Adrenal gland (tissue), 5 donors: Measurements from ENCODE around the gene NAP1L4.

ENCODE experiments used
- CTCF ChIP-seq, 6 experiments: fragments of 450-650 bp in 4 of 6; fragments of 200-600 bp in 2 of 6; sonication (generic) in 1 of 6; IDR thresholded peaks; 1 replicate in 5 of 6; 2 replicates in 1 of 6; pipeline versions ENCODE4 v1.5.1 to v1.8.0; 2016 to 2021; ENCODE audit warnings: antibody characterized with exemption in 6 of 6, mild to moderate bottlenecking in 2 of 6, moderate library complexity in 1 of 6
- POLR2A ChIP-seq, 2 donors: fragments of 450-650 bp; IDR thresholded peaks; one replicate each; pipeline ENCODE4 v1.6.1; 2017; ENCODE audit warnings: antibody characterized with exemption in 2 of 2, mild to moderate bottlenecking in 2 of 2, moderate library complexity in 1 of 2
- donor health status: DM: no; HTN: no; CAD: no.

DNA sequence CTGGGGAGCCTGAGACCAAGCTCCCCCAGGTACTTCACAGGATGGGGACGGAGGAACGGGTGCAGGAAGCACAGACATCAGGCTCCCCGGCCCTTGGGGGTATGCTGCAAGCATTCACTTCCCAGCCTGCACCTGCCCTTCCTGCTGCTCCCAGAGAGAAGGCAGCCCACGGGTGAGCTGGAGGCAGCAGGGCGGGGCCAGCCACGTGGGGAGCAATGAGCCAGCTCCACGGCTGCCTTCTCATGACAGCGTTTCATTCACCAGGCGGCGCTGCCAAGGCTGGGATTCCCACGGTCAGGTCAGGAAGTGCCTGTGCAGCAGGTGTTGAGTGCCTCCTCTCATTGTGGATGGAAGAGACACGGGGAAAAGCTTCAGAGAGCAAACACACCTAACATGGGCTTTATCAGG, 48.4 kb downstream of the NAP1L4 start:
- TF ChIP-seq CTCF (IDR thresholded peaks at IDR 0.05), result no peak
- no peak for TF ChIP-seq POLR2A (IDR thresholded peaks at IDR 0.05)
